GM18909 (cell line): Measurements from ENCODE around the gene RGMA.

Source experiments
- ATAC-seq: cut with Tn5 transposase; IDR thresholded peaks from one replicate; pipeline ENCODE4 v1.9.1; 2021; ENCODE audit warnings: mild to moderate bottlenecking; ENCODE audit not compliant: unreplicated experiment, poor library complexity

The RGMA gene

DNA sequence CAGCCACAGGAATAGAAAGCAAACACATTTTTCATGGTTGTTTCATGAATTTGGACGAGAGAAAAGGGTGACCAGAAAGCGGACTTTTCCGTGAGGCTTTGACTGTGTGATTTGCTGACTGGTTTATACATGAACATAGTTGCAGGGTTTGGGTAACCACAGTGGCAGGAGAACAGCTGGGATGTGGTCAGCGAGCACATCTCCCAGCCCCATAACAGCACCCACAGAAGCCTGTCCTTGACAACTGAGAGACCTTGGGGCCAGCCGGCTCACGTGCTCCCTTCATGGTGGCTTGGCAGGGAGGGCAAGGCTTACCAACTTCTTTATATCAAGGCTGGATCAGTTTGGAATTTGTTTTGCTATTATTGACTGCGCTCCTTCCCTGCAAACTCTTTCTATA is 13.2 kb upstream of the RGMA start:
- no peak for ATAC-seq

- ATAC-seq = no peak
Measured at GRCh38 chr15:93093765-93094164, 4.8 kb upstream of the RGMA start.

GRCh38 chr15:93091465-93091864 is 2.5 kb upstream of the RGMA start:
- ATAC-seq = no peak

DNA sequence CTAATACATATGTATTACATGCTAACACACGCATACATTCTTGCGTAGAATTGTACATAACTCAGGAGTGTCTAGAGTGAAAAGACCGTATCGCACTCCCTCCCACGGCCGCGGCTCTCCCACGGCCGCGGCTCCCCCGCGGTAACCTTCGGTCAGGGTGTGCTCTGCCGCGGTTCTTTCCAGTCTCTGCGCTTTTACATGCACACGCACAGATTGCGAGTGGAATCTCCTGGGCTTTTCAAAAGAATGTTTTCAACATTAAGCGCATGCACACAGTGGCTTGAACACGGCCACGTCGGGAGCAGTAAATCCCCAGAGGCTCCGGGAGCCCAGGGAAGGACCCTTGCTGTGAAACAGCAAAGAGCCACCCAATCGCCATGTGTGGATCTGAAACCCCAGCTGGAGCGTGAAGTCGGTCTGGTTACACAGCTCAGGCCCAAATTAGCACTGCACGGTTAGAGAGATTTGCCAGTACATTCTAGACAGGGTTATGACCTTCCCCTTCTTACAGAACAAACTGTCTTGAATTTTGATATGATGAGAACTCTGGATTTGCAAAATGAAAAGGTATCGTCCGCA is 805 bp upstream of the RGMA start:
- ATAC-seq = no peak

- peak; percentile 35 for ATAC-seq
Measured at GRCh38 chr15:93088200-93088980, 621 bp downstream of the RGMA start.

DNA sequence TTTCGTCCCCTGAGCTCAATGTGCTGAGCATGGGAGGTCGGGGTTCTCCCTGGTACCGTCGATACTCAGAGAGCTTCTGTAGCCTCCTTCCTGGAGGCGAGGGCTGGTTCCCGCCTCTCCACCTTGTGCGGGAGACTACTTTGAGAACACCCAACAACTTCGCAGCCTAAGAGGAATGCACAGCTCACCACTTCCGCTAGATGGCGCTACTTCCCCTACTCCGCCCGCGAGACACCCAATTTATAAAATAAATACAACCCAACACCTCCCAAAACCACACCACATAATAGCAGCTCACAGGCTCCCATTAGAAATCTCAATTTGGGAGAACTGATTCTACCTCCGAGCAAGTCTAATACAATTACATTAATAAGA is 1.2 kb downstream of the RGMA start:
- ATAC-seq = peak; percentile 54

GRCh38 chr15:93086791-93087190 is 2.2 kb downstream of the RGMA start:
- no peak for ATAC-seq

- ATAC-seq = no peak
Measured at GRCh38 chr15:93085692-93086091, 3.3 kb downstream of the RGMA start.

GRCh38 chr15:93082861-93083260 is 6.2 kb downstream of the RGMA start:
- ATAC-seq = no peak

DNA sequence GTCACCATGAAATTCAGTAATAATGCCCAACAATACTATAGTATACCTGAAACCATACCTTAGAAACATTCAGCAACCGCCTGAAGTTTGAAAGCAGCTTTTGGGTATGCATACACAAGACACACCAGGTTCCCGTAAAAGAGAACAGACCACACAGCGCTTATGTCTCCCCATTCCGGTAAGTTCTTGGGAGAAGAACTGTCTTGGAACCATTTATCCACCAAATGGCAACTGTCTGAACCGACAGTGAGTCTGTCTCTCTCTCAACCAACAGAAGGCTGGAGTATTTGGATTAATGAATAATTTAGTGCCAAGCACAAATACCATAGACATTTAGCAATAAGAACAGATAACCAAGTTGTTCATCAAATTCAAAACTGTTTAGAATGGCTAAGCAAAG is 7.6 kb downstream of the RGMA start:
- ATAC-seq = no peak

GRCh38 chr15:93080451-93080850 is 8.6 kb downstream of the RGMA start:
- ATAC-seq = no peak

- no peak for ATAC-seq
Measured at GRCh38 chr15:93076875-93077274, 12.1 kb downstream of the RGMA start.

- ATAC-seq = no peak
Measured at GRCh38 chr15:93076217-93076616, 12.8 kb downstream of the RGMA start.

- no peak for ATAC-seq
Measured at GRCh38 chr15:93074599-93074998, 14.4 kb downstream of the RGMA start.

DNA sequence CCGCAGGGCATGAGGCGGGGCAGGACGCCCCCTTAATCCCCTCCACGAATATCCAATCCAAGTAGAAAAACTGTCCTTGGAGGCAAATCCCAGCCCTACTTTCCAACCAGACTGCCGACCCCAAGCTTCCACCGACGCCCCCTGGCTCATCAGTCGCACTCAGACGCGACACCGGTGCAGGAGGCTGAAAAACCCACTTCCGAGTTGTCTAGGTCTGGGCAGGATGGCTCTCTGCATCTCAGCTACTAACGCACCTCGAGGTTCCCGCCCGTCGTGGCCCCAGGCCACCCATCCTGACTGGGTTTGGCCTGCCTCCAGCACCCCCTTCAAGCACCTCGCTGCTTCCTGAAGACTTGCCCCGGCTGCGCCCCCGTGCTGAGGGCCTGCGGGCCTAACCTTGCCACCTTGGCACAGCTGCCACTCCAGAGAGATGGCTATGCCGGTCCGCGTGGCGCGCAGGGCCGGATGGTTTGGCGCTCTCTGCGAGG is 15.5 kb downstream of the RGMA start:
- ATAC-seq = no peak

- no peak for ATAC-seq
Measured at GRCh38 chr15:93072411-93073394, 16.3 kb downstream of the RGMA start.

DNA sequence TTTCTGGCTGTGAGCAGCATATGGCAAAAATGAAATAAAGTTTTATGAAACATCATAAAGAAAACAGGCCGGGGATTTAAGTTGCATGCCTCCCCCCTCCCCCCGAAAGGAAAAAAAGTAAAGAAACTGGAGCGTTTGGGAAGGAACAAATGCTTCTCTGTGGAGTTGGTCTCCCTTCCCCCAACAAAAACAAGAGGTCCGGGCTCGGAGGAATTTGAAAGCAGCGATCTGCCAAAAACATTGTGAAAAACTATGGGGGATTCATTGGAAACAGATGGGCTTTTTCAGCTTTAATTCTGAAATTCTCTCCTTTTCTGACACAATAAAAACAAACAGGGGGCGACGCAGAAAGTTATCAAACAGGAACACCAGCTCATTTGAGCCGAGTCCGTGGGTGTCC is 17.0 kb downstream of the RGMA start:
- ATAC-seq = no peak

- ATAC-seq = no peak
Measured at GRCh38 chr15:93071469-93071936, 17.5 kb downstream of the RGMA start.

DNA sequence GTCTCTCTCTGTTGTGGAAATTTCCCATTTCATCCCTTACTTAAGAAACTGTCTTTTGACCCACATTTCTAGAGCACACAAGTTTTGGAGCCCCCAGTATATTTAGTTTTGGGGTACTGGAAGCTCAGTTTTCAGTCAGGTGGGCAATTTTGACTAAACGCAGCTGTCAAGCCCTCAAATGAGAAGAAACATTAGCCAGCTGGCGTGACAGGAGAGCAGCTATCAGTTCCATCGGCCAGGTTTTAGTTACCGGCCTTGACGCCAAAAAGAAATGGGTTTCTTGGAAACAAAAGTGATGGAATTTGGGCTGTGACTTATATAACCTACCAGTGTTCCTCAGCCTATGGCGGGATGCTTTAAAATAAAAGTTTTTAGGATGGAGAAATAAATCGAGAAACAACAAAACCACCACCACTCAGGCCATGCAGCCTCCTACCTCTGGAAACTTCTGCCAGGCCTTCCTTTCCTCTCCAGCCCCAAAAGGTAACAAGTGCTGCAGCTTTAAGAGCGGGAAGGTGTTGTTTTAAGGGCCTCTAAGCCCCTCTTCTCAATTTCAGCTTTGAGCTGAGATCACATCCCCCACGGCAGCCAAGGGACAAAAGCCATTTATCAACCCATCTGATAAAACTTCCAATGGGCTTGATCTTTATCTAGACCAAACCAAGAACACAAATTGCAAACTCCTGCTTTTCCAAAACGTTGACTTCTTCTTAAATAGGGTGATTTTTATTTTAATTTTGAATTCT is 18.3 kb downstream of the RGMA start:
- no peak for ATAC-seq

- ATAC-seq = no peak
Measured at GRCh38 chr15:93070132-93070531, 18.9 kb downstream of the RGMA start.
